ENCODE measurements around the gene ANKRD24. TPM values are rescaled to one million over a fixed set of nuclear protein-coding genes. Genes with fewer than 3 reads are reported as not detected.

Gene ANKRD24
- total and polyA plus RNA-seq, 8 donors: 0.29 to 6.1 (median 2.3) TPM; not detected in 1

DNA sequence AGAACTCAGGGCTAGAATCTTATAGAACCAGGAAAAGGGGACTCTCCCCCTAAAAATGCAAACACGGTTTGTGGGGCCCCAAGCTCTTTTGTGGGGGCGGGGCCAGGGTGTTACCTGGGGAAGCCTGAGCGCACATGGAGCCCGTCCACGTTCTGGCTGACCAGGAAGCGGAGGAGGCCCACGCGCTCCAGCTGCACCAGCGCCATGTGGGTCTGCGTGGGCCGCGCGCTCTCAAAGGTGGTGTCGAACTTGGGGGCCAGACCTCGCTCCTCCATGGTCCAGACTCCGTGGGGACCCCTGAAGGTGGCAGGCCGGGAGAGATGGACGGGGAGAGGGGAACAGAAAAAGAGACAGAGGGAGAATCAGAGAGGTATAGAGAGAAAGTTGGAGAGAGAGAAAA is 3.5 kb upstream of the ANKRD24 start:
- Histone ChIP-seq H3K4me1 (peaks cover 20 to 40% (median 31%) of the 10 kb centered on the region in 4 donors), H3K27me3 (no peaks in the 10 kb centered on the region), H3K27ac (no peak overlapping the region), H3K9me3 (no peaks in the 10 kb centered on the region), H3K36me3 (peaks cover 24 to 65% (median 59%) of the 10 kb centered on the region in 4 donors), H3K4me3 (no peak overlapping the region)
- no peak for DNase-seq
- WGBS, 5 donors: 92 to 96% (median 93%) methylated on average over 15 to 18 of the region's 18 CpGs
- no peak for TF ChIP-seq EP300 (IDR thresholded peaks at IDR 0.05)
- intact Hi-C loops (cut with DNase I; ENCODE audit: low total_unique reads): no loop called here

DNA sequence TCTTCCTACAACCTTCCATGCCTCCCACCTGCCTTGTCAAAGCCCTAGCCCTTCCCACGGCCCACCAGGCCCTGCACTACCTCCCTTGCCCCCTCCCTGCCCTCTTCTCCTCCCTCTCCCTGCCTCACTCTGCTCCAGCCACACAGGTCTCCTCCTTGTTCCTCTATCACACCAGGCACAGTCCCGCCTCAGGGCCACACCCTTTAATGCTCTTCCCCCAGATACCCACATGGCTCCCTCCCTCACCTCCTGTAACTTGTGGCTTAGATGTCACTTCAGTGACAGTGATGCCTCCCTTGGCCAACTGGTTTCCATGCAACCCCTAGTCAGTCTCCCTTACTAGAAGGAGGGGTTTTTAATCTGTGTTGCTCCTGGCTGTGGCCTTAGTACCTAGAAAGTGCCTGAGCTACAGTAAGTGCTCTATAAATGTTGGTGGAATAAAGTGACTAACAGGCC is 1.4 kb upstream of the ANKRD24 start:
- intact Hi-C loops (cut with DNase I; ENCODE audit: low total_unique reads): loop anchor here (10.0 kb wide), 1 partner anchor 196 kb away; the partner anchor contains the start of gene EEF2
- peaks cover 0 to 6% (median 0%) of the 10 kb centered on the region in 3 donors for H3K27me3 ChIP-seq
- no peak overlapping the region for H3K27ac ChIP-seq
- H3K4me3 ChIP-seq: peak overlapping the region in 2 of 4 donors; percentile 85 to 96
- peaks cover 16 to 46% (median 40%) of the 10 kb centered on the region in 4 donors for H3K36me3 ChIP-seq
- DNase-seq: no peak
- H3K9me3 ChIP-seq: no peaks in the 10 kb centered on the region
- H3K4me1 ChIP-seq: peaks cover 20 to 35% (median 31%) of the 10 kb centered on the region in 4 donors
- WGBS, 5 donors: 50 to 72% (median 58%) methylated on average over 2 of the region's 2 CpGs
- TF ChIP-seq, protein P1, sequence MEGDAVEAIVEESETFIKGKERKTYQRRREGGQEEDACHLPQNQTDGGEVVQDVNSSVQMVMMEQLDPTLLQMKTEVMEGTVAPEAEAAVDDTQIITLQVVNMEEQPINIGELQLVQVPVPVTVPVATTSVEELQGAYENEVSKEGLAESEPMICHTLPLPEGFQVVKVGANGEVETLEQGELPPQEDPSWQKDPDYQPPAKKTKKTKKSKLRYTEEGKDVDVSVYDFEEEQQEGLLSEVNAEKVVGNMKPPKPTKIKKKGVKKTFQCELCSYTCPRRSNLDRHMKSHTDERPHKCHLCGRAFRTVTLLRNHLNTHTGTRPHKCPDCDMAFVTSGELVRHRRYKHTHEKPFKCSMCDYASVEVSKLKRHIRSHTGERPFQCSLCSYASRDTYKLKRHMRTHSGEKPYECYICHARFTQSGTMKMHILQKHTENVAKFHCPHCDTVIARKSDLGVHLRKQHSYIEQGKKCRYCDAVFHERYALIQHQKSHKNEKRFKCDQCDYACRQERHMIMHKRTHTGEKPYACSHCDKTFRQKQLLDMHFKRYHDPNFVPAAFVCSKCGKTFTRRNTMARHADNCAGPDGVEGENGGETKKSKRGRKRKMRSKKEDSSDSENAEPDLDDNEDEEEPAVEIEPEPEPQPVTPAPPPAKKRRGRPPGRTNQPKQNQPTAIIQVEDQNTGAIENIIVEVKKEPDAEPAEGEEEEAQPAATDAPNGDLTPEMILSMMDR (IDR thresholded peaks at IDR 0.05): no peak
- no peak for TF ChIP-seq EP300 (IDR thresholded peaks at IDR 0.05)
- TF ChIP-seq POLR2AphosphoS5 (IDR thresholded peaks at IDR 0.05): no peak
- TF ChIP-seq POLR2A (IDR thresholded peaks at IDR 0.05): no peak

DNA sequence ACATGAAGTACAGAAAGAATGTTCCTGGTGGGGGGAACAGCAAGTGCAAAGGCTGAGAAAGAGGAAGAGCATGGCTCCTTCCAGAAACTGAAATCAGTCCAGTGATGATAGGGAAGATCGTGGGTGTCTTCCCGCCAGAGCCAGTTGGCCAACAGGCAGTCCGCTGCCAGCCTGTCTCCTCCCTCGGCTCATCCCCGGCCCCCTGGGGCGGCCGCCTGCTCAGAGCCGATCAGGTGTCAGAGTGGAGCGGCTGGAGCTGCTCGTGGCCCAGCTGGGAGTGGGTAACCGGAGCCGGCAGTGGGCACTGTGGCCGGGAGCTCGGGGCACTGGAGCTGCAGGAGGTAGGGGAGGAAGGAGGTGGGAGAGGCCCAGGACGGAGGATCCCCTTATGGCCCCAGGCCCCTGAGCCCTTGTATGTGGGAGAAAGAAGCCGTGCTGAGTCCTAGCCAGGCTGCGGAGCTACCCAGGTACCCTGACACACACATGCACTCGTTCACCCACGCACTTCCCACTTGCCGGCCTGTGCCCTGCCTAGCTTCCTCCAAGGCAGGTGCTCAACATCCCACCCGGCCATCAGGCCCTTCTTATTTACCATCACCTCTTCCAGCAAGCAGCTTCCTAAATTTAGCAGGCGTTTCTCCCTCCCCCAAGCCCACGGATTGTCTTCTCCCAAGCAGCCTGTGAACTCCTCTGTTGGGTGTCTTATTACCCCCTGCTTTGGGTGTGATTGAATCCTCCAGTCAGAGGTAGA is 1.7 kb downstream of the ANKRD24 start:
- no peak for DNase-seq
- Histone ChIP-seq H3K4me1 (peaks cover 20 to 44% (median 34%) of the 10 kb centered on the region in 4 donors), H3K36me3 (peaks cover 2 to 15% (median 10%) of the 10 kb centered on the region in 4 donors), H3K27me3 (peaks cover 0 to 18% (median 0%) of the 10 kb centered on the region in 3 donors), H3K4me3 (peak overlapping the region in 1 of 4 donors; percentile 6), H3K9me3 (no peaks in the 10 kb centered on the region), H3K27ac (no peak overlapping the region)
- intact Hi-C loops (cut with DNase I; ENCODE audit: low total_unique reads): loop anchor here (10.0 kb wide), 1 partner anchor 199 kb away; the partner anchor contains the start of gene EEF2
- TF ChIP-seq EP300 (IDR thresholded peaks at IDR 0.05): no peak
- TF ChIP-seq POLR2A (IDR thresholded peaks at IDR 0.05): no peak
- TF ChIP-seq, protein P1 (IDR thresholded peaks at IDR 0.05): no peak
- TF ChIP-seq POLR2AphosphoS5 (IDR thresholded peaks at IDR 0.05): no peak
- WGBS, 5 donors: 37 to 47% (median 41%) methylated on average over 23 of the region's 23 CpGs

DNA sequence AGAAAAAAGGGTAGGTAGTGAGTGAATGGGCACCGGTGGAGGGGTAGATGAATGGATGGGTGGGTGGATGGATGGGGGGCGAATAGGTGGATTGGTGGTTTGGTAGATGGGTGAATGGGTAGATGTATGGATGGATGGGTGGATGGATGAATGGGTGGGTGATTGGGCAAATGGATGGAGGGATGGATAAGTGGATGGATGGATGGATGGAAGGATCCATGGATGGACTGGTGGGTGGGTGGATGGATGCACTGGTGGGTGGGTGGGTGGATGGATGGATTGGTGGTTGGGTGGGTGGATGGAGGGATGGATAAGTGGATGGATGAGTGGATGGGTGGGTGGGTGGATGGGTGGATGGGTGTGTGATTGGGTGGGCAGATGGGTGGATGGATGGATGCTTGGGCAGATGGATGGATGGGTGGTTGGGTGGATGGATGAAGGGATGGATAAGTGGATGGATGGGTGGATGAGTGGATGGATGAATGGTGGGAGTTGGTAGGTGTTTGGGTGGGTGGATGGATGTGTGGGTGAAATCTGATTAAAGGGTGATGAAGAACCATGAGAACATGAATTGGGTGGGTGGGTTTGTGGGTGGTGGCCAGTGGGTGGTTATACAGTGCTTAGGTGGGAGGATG is 2.3 kb downstream of the ANKRD24 start:
- Histone ChIP-seq H3K4me3 (no peak overlapping the region), H3K27me3 (peaks cover 0 to 22% (median 0%) of the 10 kb centered on the region in 3 donors), H3K4me1 (peaks cover 20 to 44% (median 34%) of the 10 kb centered on the region in 4 donors), H3K9me3 (no peaks in the 10 kb centered on the region), H3K36me3 (peaks cover 0 to 8% (median 3%) of the 10 kb centered on the region in 4 donors), H3K27ac (no peak overlapping the region)
- TF ChIP-seq POLR2A (IDR thresholded peaks at IDR 0.05): no peak
- WGBS, 5 donors: 86 to 94% (median 91%) methylated on average over 2 of the region's 2 CpGs
- intact Hi-C loops (cut with DNase I; ENCODE audit: low total_unique reads): loop anchor here (10.0 kb wide), 1 partner anchor 200 kb away; the partner anchor contains the start of gene EEF2
- no peak for DNase-seq

DNA sequence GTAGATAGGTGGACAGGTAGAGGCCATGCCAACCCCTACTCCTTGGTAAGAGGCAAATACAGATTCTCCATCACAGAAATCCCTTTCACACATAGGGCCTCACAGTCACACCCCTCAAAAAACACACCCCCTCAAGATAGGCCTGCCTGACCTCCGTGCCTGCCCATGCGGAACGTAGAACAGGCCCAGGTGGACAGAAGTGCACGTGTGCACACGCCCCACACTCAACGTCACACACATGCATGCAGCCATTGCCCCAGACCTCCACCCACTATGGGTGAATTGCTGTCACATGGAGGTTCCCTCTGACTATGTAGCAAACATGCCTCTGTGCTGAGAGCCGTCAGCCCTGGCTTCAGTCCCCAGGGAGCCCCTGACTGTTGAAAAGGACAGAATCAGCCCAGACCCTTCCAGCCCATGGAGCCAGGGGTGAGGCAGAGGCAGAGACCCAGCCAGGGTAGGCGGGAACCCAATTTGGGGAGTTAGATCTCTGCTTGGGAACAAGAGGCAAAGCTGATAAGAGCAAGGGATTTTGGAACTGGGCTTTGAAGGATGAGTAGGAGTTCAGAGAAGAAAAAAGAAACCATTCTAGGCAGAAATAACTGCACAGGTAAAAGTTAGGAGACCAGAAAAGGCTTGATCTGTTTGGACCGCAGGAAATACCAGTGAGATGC is 3.1 kb downstream of the ANKRD24 start:
- 44 to 65% (median 57%) methylated on average over 8 to 9 of the region's 9 CpGs for whole genome bisulfite sequencing, 5 donors
- H3K27me3 ChIP-seq: peaks cover 0 to 29% (median 0%) of the 10 kb centered on the region in 3 donors
- H3K27ac ChIP-seq: no peak overlapping the region
- DNase-seq: no peak
- intact Hi-C loops (cut with DNase I; ENCODE audit: low total_unique reads): loop anchor here (10.0 kb wide), 1 partner anchor 201 kb away; the partner anchor contains the start of gene EEF2
- no peak overlapping the region for H3K4me3 ChIP-seq
- peaks cover 0 to 3% (median 0%) of the 10 kb centered on the region in 4 donors for H3K36me3 ChIP-seq
- H3K9me3 ChIP-seq: no peaks in the 10 kb centered on the region
- TF ChIP-seq POLR2AphosphoS5 (IDR thresholded peaks at IDR 0.05) (no peak), POLR2A (IDR thresholded peaks at IDR 0.05) (no peak), EP300 (IDR thresholded peaks at IDR 0.05) (no peak)
- TF ChIP-seq, protein P1 (IDR thresholded peaks at IDR 0.05): no peak
- H3K4me1 ChIP-seq: peaks cover 20 to 38% (median 29%) of the 10 kb centered on the region in 4 donors

Measured in stomach (tissue), 9 donors.